Upper lobe of left lung (tissue), 4 donors: Measurements from ENCODE around the gene EGFLAM.

Source experiments
- EP300 ChIP-seq, 4 donors: sonication (generic); formaldehyde crosslinking; IDR thresholded peaks; one replicate each; pipeline ENCODE4 v1.5.1; 2017; ENCODE audit warnings: antibody characterized with exemption in 4 of 4, control low read depth in 2 of 4
- POLR2A ChIP-seq, 4 donors: fragments of 450-650 bp; IDR thresholded peaks; one replicate each; pipeline ENCODE4 v1.5.1; 2016 to 2017; ENCODE audit warnings: antibody characterized with exemption in 4 of 4, mild to moderate bottlenecking in 2 of 4
- POLR2AphosphoS5 ChIP-seq, 2 donors: sonication (generic); formaldehyde crosslinking; IDR thresholded peaks; one replicate each; pipeline ENCODE4 v1.5.1; 2017; ENCODE audit warnings: antibody characterized with exemption in 2 of 2
- TF ChIP-seq, protein P1 (sequence below), 6 experiments: fragments of 450-650 bp in 4 of 6; fragments of 200-600 bp in 2 of 6; sonication (generic) in 2 of 6; IDR thresholded peaks; one replicate each; pipeline ENCODE4 v1.5.1; 2016 to 2019; ENCODE audit warnings: antibody characterized with exemption in 6 of 6

DNA sequence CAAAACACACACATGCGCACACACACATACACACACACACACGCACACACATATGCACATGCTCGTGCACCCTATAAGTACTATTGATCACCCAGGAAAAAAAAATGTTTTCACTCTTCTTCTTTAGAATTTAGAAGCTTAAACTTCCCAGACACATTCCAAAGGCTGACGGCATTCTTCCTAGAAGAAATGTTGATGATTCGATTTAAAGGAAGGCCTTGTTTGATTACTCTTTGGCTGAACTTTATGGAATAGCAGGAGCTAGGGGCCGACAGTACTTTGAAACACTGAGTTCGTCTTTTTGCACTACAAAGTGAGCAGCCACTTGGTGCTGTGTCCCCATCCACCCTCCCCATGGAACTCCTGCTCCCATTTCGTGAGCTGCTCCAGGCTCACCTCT, 113.2 kb downstream of the EGFLAM start:
- TF ChIP-seq, protein P1, sequence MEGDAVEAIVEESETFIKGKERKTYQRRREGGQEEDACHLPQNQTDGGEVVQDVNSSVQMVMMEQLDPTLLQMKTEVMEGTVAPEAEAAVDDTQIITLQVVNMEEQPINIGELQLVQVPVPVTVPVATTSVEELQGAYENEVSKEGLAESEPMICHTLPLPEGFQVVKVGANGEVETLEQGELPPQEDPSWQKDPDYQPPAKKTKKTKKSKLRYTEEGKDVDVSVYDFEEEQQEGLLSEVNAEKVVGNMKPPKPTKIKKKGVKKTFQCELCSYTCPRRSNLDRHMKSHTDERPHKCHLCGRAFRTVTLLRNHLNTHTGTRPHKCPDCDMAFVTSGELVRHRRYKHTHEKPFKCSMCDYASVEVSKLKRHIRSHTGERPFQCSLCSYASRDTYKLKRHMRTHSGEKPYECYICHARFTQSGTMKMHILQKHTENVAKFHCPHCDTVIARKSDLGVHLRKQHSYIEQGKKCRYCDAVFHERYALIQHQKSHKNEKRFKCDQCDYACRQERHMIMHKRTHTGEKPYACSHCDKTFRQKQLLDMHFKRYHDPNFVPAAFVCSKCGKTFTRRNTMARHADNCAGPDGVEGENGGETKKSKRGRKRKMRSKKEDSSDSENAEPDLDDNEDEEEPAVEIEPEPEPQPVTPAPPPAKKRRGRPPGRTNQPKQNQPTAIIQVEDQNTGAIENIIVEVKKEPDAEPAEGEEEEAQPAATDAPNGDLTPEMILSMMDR (IDR thresholded peaks at IDR 0.05): no peak
- TF ChIP-seq POLR2A (IDR thresholded peaks at IDR 0.05) (no peak), POLR2AphosphoS5 (IDR thresholded peaks at IDR 0.05) (no peak), EP300 (IDR thresholded peaks at IDR 0.05) (no peak)
